Ammon's horn (tissue), 1 donor: ENCODE measurements around the gene KRTAP10-4.
"Not testable (repeated sequence)": the region's sequence is repeated elsewhere in the genome, so short reads cannot be mapped to it uniquely, and the experiment has no call there.

ENCODE experiments used
- DNase-seq: peaks from one replicate; pipeline ENCODE4 v3.0.0-alpha.2; 2016; ENCODE audit warnings: low spot score

KRTAP10-4 gene

GRCh38 chr21:44599264-44600029, 25.9 kb downstream of the KRTAP10-4 start:
- DNase-seq = no peak

GRCh38 chr21:44600118-44600978, 26.8 kb downstream of the KRTAP10-4 start, which contains the start of gene KRTAP10-7:
TSS of gene KRTAP10-7 (plus strand) at chr21:44600597. CDS start at chr21:44600622, 25 bp downstream.
- not testable (repeated sequence) for DNase-seq

- not testable (repeated sequence) for DNase-seq
Measured at GRCh38 chr21:44601091-44601490, 27.6 kb downstream of the KRTAP10-4 start.

- no peak for DNase-seq
Measured at GRCh38 chr21:44601596-44602462, 28.3 kb downstream of the KRTAP10-4 start.

- DNase-seq = no peak
Measured at GRCh38 chr21:44602463-44602850, 28.9 kb downstream of the KRTAP10-4 start.

GRCh38 chr21:44603109-44603875, 29.8 kb downstream of the KRTAP10-4 start:
- DNase-seq = no peak

- DNase-seq = no peak
Measured at GRCh38 chr21:44603911-44604310, 30.4 kb downstream of the KRTAP10-4 start.

- no peak for DNase-seq
Measured at GRCh38 chr21:44606495-44606894, 33.0 kb downstream of the KRTAP10-4 start.

- DNase-seq = no peak
Measured at GRCh38 chr21:44609193-44609592, 35.7 kb downstream of the KRTAP10-4 start.

- DNase-seq = not testable (repeated sequence)
Measured at GRCh38 chr21:44610157-44610843, 36.8 kb downstream of the KRTAP10-4 start.

- no peak for DNase-seq
Measured at GRCh38 chr21:44611551-44611950, 38.0 kb downstream of the KRTAP10-4 start.

GRCh38 chr21:44612029-44612486, 38.5 kb downstream of the KRTAP10-4 start, which contains the start of gene KRTAP10-8:
TSS of gene KRTAP10-8 (plus strand) at chr21:44612079. CDS start at chr21:44612101, 22 bp downstream.
- DNase-seq = no peak

- no peak for DNase-seq
Measured at GRCh38 chr21:44612669-44613229, 39.2 kb downstream of the KRTAP10-4 start.

GRCh38 chr21:44613386-44614155, 40.0 kb downstream of the KRTAP10-4 start:
- no peak for DNase-seq

- no peak for DNase-seq
Measured at GRCh38 chr21:44614161-44614631, 40.7 kb downstream of the KRTAP10-4 start.

- no peak for DNase-seq
Measured at GRCh38 chr21:44614961-44615391, 41.4 kb downstream of the KRTAP10-4 start.

GRCh38 chr21:44615466-44615865, 41.9 kb downstream of the KRTAP10-4 start:
- DNase-seq = no peak

- DNase-seq = no peak
Measured at GRCh38 chr21:44615911-44616590, 42.5 kb downstream of the KRTAP10-4 start.

GRCh38 chr21:44616591-44616926, 43.0 kb downstream of the KRTAP10-4 start:
- DNase-seq = no peak
